HepG2 (cell line): ENCODE data around the gene EFS. TPM values are rescaled to one million over a fixed set of nuclear protein-coding genes. Genes with fewer than 3 reads are reported as not detected.

Experiments used
- ATAC-seq: fragments of 200-7000 bp; cut with Tn5 transposase; 3 replicates; pipeline ENCODE4 v1.9.1; 2020; ENCODE audit warnings: mild to moderate bottlenecking, moderate library complexity
- BruUV-seq: library from RNA; stranded (reverse); fragments of 400-500 nt; replicated peaks from 2 replicates; lab custom pipeline; 2021; lab: Mats Ljungman, UMichigan
- CTCF ChIA-PET: fragments of 300-600 bp; formaldehyde crosslinking; extraction: SDS; loops from one replicate; lab custom pipeline; 2021; ENCODE audit warnings: low total read pairs, inconsistent platforms, low intra/inter-chr PET ratio; lab: Yijun Ruan, JAX
- POLR2A ChIA-PET: fragments of 350-600 bp; sonication (Branson Sonifier 250); formaldehyde crosslinking; loops from one replicate; lab custom pipeline; 2020; ENCODE audit warnings: antibody characterized with exemption, inconsistent platforms; lab: Yijun Ruan, JAX
- DNase-seq: peaks from one replicate; pipeline ENCODE4 v3.0.0-alpha.2; 2015; ENCODE audit warnings: low spot score
- FAIRE-seq: peaks from 3 replicates; lab custom pipeline; 2011; peaks lifted over from hg19 to GRCh38; lab: Jason Lieb, UNC
- H2AFZ ChIP-seq: one replicate; pipeline ENCODE4 v1.6.1; 2011; ENCODE audit warnings: low read length, inconsistent platforms
- H3K27ac ChIP-seq: fragments of 300-600 bp; 3 replicates; pipeline ENCODE4 v1.8.0; 2011; ENCODE audit warnings: mixed run types, mild to moderate bottlenecking, mixed read lengths, low read length, inconsistent platforms; ENCODE audit not compliant: insufficient read depth; ENCODE audit errors: extremely low read length
- H3K27me3 ChIP-seq, 2 experiments: fragments of 200-600 bp in 1 of 2; 2 replicates in 1 of 2; 3 replicates in 1 of 2; pipeline versions ENCODE4 v1.6.0 to v1.8.0; 2011; ENCODE audit warnings: low read length in 2 of 2, mild to moderate bottlenecking in 2 of 2, moderate library complexity in 2 of 2, inconsistent platforms in 1 of 2; ENCODE audit not compliant: insufficient read depth in 2 of 2, control insufficient read depth in 1 of 2
- H3K36me3 ChIP-seq, 2 experiments: fragments of 200-600 bp in 1 of 2; replicated peaks in 1 of 2; 2 replicates in 1 of 2; 3 replicates in 1 of 2; pipeline versions ENCODE4 v1.5.1 to v1.8.0; 2011; ENCODE audit warnings: low read length in 2 of 2, inconsistent platforms in 1 of 2; ENCODE audit not compliant: insufficient read depth in 2 of 2, control insufficient read depth in 1 of 2
- H3K4me1 ChIP-seq: 2 replicates; pipeline ENCODE4 v1.5.1; 2012; ENCODE audit warnings: low read length, inconsistent platforms; ENCODE audit not compliant: insufficient read depth
- H3K4me2 ChIP-seq: 2 replicates; pipeline ENCODE4 v1.6.0; 2011; ENCODE audit warnings: low read depth, low read length, inconsistent platforms
- H3K4me3 ChIP-seq, 3 experiments: fragments of 200-600 bp in 1 of 3; sonication (generic), shearing (Covaris generic) in 1 of 3; replicated peaks in 1 of 3; 2 replicates each; pipeline ENCODE4 v1.5.1; 2011 to 2016; ENCODE audit warnings: low read length in 3 of 3, inconsistent platforms in 2 of 3, low read depth in 2 of 3, mild to moderate bottlenecking in 2 of 3, control low read depth in 1 of 3, mixed read lengths in 1 of 3; ENCODE audit not compliant: insufficient read depth in 1 of 3
- H3K79me2 ChIP-seq: one replicate; pipeline ENCODE4 v1.6.1; 2011; ENCODE audit warnings: low read length, inconsistent platforms; ENCODE audit not compliant: insufficient read depth
- H3K9ac ChIP-seq: 2 replicates; pipeline ENCODE4 v1.6.0; 2011; ENCODE audit warnings: mild to moderate bottlenecking, low read depth, low read length, inconsistent platforms; ENCODE audit not compliant: insufficient read depth
- H3K9me3 ChIP-seq: 2 replicates; pipeline ENCODE4 v1.5.1; 2012; ENCODE audit warnings: mild to moderate bottlenecking, low read length
- H4K20me1 ChIP-seq: 2 replicates; pipeline ENCODE4 v1.6.0; 2011; ENCODE audit warnings: inconsistent platforms, mild to moderate bottlenecking, low read length, moderate library complexity; ENCODE audit not compliant: insufficient read depth
- ATF7-NPFF ChIP-seq: sonication (generic); formaldehyde crosslinking; IDR thresholded peaks from 2 replicates; pipeline ENCODE4 v1.8.1; 2023; ENCODE audit warnings: mild to moderate bottlenecking, low read depth, missing genetic modification reagents, moderate library complexity
- FOSL2 ChIP-seq: sonication (generic); formaldehyde crosslinking; IDR thresholded peaks from 2 replicates; pipeline ENCODE4 v1.4.0; 2020; ENCODE audit warnings: missing genetic modification reagents
- GATAD1 ChIP-seq: IDR thresholded peaks from 2 replicates; pipeline ENCODE4 v1.6.1; 2016; ENCODE audit warnings: missing genetic modification reagents, missing compliant biosample characterization
- HNF1B ChIP-seq: sonication (generic); formaldehyde crosslinking; IDR thresholded peaks from 2 replicates; pipeline ENCODE4 v1.5.1; 2020; ENCODE audit warnings: mild to moderate bottlenecking, moderate library complexity, missing genetic modification reagents
- MTA1 ChIP-seq: sonication (generic); formaldehyde crosslinking; IDR thresholded peaks from 2 replicates; pipeline ENCODE4 v1.4.0; 2020; ENCODE audit warnings: missing genetic modification reagents, mild to moderate bottlenecking, borderline replicate concordance
- REPIN1 ChIP-seq: sonication (generic); formaldehyde crosslinking; IDR thresholded peaks from 2 replicates; pipeline ENCODE4 v1.8.0; 2022; ENCODE audit warnings: missing genetic modification reagents, low read depth, mild to moderate bottlenecking, borderline replicate concordance
- RFXANK ChIP-seq: IDR thresholded peaks from 2 replicates; pipeline ENCODE4 v1.6.1; 2016
- SPEN ChIP-seq: sonication (generic); formaldehyde crosslinking; IDR thresholded peaks from 2 replicates; pipeline ENCODE4 v1.5.1; 2020; ENCODE audit warnings: low read depth, mild to moderate bottlenecking, missing genetic modification reagents
- TARDBP ChIP-seq: sonication (generic); formaldehyde crosslinking; IDR thresholded peaks from 2 replicates; pipeline ENCODE4 v1.8.0; 2022; ENCODE audit warnings: mild to moderate bottlenecking, missing genetic modification reagents
- THAP9 ChIP-seq: sonication (generic); formaldehyde crosslinking; IDR thresholded peaks from 2 replicates; pipeline ENCODE4; 2020; ENCODE audit warnings: missing genetic modification reagents, mild to moderate bottlenecking, borderline replicate concordance
- ZFP36L1 ChIP-seq: sonication (generic); formaldehyde crosslinking; IDR thresholded peaks from 2 replicates; pipeline ENCODE4 v1.8.0; 2022; ENCODE audit warnings: mild to moderate bottlenecking, missing genetic modification reagents, moderate library complexity
- ZNF224 ChIP-seq: sonication (generic); formaldehyde crosslinking; IDR thresholded peaks from 2 replicates; pipeline ENCODE4 v1.5.0; 2020; ENCODE audit warnings: mild to moderate bottlenecking, missing genetic modification reagents
- ZNF468 ChIP-seq: sonication (generic); formaldehyde crosslinking; IDR thresholded peaks from 2 replicates; pipeline ENCODE4 v1.8.0; 2022; ENCODE audit warnings: mild to moderate bottlenecking, moderate library complexity, missing genetic modification reagents
- ZNF556 ChIP-seq: sonication (generic); formaldehyde crosslinking; IDR thresholded peaks from 2 replicates; pipeline ENCODE4 v1.4.0; 2020; ENCODE audit warnings: mild to moderate bottlenecking, missing genetic modification reagents, borderline replicate concordance
- ZNF660 ChIP-seq: sonication (generic); formaldehyde crosslinking; IDR thresholded peaks from 2 replicates; pipeline ENCODE4 v1.5.1; 2020; ENCODE audit warnings: mild to moderate bottlenecking, low read depth, missing genetic modification reagents, borderline replicate concordance
- ZSCAN12 ChIP-seq: sonication (generic); formaldehyde crosslinking; IDR thresholded peaks from 2 replicates; pipeline ENCODE4 v1.9.0; 2021; ENCODE audit warnings: mild to moderate bottlenecking, missing genetic modification reagents
- WGBS: methylation state at CpG from one replicate; pipeline ENCODE4 v1.1.6; 2017; ENCODE audit warnings: low lambda C conversion rate; 5-methylcytosine and 5-hydroxymethylcytosine counted together
- in situ Hi-C: cut with HindIII; loops from 2 replicates; pipeline ENCODE4 v1.10.0; 2017; ENCODE audit warnings: low pct_unique_long_range_greater_than_20kb; ENCODE audit not compliant: extremely low pct_ligation_motif_present
- intact Hi-C: fragments of 100-400 bp; cut with micrococcal nuclease; formaldehyde crosslinking; loops from one replicate; pipeline ENCODE4 v1.10.0; 2022; ENCODE audit not compliant: unreplicated experiment
- polyA plus RNA-seq, 8 experiments: library from polyadenylated mRNA; depleted of rRNA in 3 of 8; stranded (reverse) in 7 of 8; unstranded in 1 of 8; fragments of >200 nt; fragmentation: Illumina TruSeq in 4 of 8; extraction: Trizol in 4 of 8; gene quantifications; 2 replicates each; pipeline versions ENCODE4 v1.2.1 to v1.2.3, GENCODE V29; 2011 to 2016; ENCODE audit warnings: low read depth in 4 of 8, missing spikeins in 1 of 8, mixed read lengths in 1 of 8; ENCODE audit not compliant: insufficient read depth in 1 of 8
- total RNA-seq, 5 experiments: library from RNA; depleted of rRNA; stranded (reverse); fragments of >200 nt; fragmentation: Illumina TruSeq; extraction: Trizol; gene quantifications; 2 replicates each; pipeline ENCODE4 v1.2.3, GENCODE V29; 2016; ENCODE audit warnings: low read depth in 1 of 5
- TF ChIP-seq, protein P1 (sequence below): sonication (generic); formaldehyde crosslinking; conservative IDR thresholded peaks from 2 replicates; pipeline ENCODE4 v1.4.0; 2020; ENCODE audit warnings: missing genetic modification reagents

The EFS gene
- total and polyA plus RNA-seq, 2 of the 13 experiments (the other 11 are each of a cell fraction or from before 2014, with no cell fraction given), result not detected

GRCh38 chr14:23357261-23357660 is 7.7 kb downstream of the EFS start (continued):
- TF ChIP-seq THAP9 (CRISPR knock-in tag), result no peak
- peak; percentile 36; the same call in 1 of the 2 replicates for TF ChIP-seq MTA1
- TF ChIP-seq, all 625 proteins: peak for 3

DNA sequence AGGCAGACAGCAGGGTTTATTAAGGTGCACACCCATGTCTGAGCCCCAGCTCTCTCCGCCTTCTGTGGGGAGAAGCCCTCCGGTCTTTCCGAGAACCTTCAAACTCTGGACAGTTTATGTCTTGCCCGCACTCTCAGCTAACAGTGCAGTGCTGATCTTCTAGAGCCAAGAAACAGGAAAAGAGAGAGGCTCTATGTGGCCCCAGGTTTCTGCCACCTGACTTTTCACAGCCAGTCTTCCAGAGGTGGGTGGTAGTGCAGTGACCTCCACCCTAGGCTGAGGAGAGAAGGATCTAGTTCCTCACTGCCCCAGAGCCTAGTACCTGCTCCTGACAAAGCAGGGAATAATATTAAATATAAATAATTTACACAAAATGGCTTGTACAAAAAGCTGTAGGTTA is 8.3 kb downstream of the EFS start:
- Histone ChIP-seq H3K27me3 (peaks cover 51 to 95% of the 10 kb centered on the region in 2 experiments), H3K9ac (no peak overlapping the region), H3K4me2 (no peak overlapping the region), H3K79me2 (no peaks in the 10 kb centered on the region), H3K4me3 (no peak overlapping the region), H3K4me1 (peaks cover 30% of the 10 kb centered on the region), H4K20me1 (no peaks in the 10 kb centered on the region), H2AFZ (no peak overlapping the region), H3K36me3 (no peaks in the 10 kb centered on the region), H3K9me3 (no peaks in the 10 kb centered on the region), H3K27ac (no peak overlapping the region)
- POLR2A ChIA-PET, result interaction anchor here (1.0 kb wide), 1 partner anchor 36 kb away, joined by 3 read pairs; the partner anchor contains the start of gene PABPN1
- ATAC-seq (no peak), FAIRE-seq (no peak), DNase-seq (no peak)
- intact Hi-C loops, result no loop called here
- CTCF ChIA-PET, result no interaction called here
- 5% methylated on average over 4 of the region's 4 CpGs for WGBS
- TF ChIP-seq, protein P1, sequence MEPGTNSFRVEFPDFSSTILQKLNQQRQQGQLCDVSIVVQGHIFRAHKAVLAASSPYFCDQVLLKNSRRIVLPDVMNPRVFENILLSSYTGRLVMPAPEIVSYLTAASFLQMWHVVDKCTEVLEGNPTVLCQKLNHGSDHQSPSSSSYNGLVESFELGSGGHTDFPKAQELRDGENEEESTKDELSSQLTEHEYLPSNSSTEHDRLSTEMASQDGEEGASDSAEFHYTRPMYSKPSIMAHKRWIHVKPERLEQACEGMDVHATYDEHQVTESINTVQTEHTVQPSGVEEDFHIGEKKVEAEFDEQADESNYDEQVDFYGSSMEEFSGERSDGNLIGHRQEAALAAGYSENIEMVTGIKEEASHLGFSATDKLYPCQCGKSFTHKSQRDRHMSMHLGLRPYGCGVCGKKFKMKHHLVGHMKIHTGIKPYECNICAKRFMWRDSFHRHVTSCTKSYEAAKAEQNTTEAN (CRISPR knock-in tag), result no peak
- no peak for TF ChIP-seq ZNF556
- TF ChIP-seq ZNF660 (CRISPR knock-in tag), result no peak
- no peak for TF ChIP-seq ZFP36L1 (CRISPR knock-in tag)
- no peak for TF ChIP-seq ZNF224
- no peak for TF ChIP-seq REPIN1 (CRISPR knock-in tag)
- TF ChIP-seq SPEN, result no peak
- no peak for TF ChIP-seq HNF1B (CRISPR knock-in tag)
- TF ChIP-seq ATF7-NPFF (CRISPR knock-in tag), result no peak
- TF ChIP-seq ZSCAN12 (CRISPR knock-in tag), result no peak
- no peak for TF ChIP-seq TARDBP (CRISPR knock-in tag)
- no peak for TF ChIP-seq FOSL2 (CRISPR knock-in tag)
- TF ChIP-seq GATAD1 (CRISPR knock-in tag), result no peak
- TF ChIP-seq RFXANK (CRISPR knock-in tag), result no peak
- no peak for TF ChIP-seq ZNF468
- BruUV-seq, result no TSS peak
- in situ Hi-C loops, result no loop called here
